NOMO-1 (cell line): Measurements from ENCODE around the gene MACROH2A2.

Experiments
- DNase-seq, 2 experiments: peaks; one replicate each; lab custom pipeline; 2025; ENCODE audit not compliant: unreplicated experiment in 2 of 2; lab: John Stamatoyannopoulos, UW

Gene MACROH2A2

GRCh38 chr10:70125918-70126552 lies 73.4 kb downstream of the MACROH2A2 start:
- DNase-seq = peak in 1 of 2 experiments; percentile 36

- no peak for DNase-seq
Measured at GRCh38 chr10:70126700-70127395, 74.2 kb downstream of the MACROH2A2 start.

- DNase-seq = no peak
Measured at GRCh38 chr10:70130878-70131559, 78.4 kb downstream of the MACROH2A2 start.

GRCh38 chr10:70131560-70131937 lies 78.9 kb downstream of the MACROH2A2 start:
- no peak for DNase-seq

- DNase-seq = peak; percentile 4 to 19
Measured at GRCh38 chr10:70132098-70133029, 79.7 kb downstream of the MACROH2A2 start, which contains the start of gene AIFM2. TSS of gene AIFM2 (minus strand) at chr10:70132825. CDS start at chr10:70124084, 8,741 bp downstream.

- DNase-seq = no peak
Measured at GRCh38 chr10:70135046-70135445, 82.4 kb downstream of the MACROH2A2 start.

GRCh38 chr10:70135684-70136083 lies 83.0 kb downstream of the MACROH2A2 start:
- no peak for DNase-seq

GRCh38 chr10:70137135-70137534 lies 84.5 kb downstream of the MACROH2A2 start:
- DNase-seq = no peak

- no peak for DNase-seq
Measured at GRCh38 chr10:70137927-70138883, 85.6 kb downstream of the MACROH2A2 start.

GRCh38 chr10:70139151-70139996 lies 86.7 kb downstream of the MACROH2A2 start:
- DNase-seq = no peak

- DNase-seq = no peak
Measured at GRCh38 chr10:70139997-70140250, 87.3 kb downstream of the MACROH2A2 start.

GRCh38 chr10:70140297-70140696 lies 87.7 kb downstream of the MACROH2A2 start:
- no peak for DNase-seq

GRCh38 chr10:70142555-70142954 lies 89.9 kb downstream of the MACROH2A2 start:
- DNase-seq = no peak

- no peak for DNase-seq
Measured at GRCh38 chr10:70144372-70145110, 91.9 kb downstream of the MACROH2A2 start.

GRCh38 chr10:70145166-70145665 lies 92.6 kb downstream of the MACROH2A2 start:
- no peak for DNase-seq

- peak; percentile 71 to 74 for DNase-seq
Measured at GRCh38 chr10:70145666-70146488, 93.2 kb downstream of the MACROH2A2 start.
